ENCODE data around the gene LRP1B.
"Not testable (repeated sequence)": the region's sequence is repeated elsewhere in the genome, so short reads cannot be mapped to it uniquely, and the experiment has no call there.

The LRP1B gene

DNA sequence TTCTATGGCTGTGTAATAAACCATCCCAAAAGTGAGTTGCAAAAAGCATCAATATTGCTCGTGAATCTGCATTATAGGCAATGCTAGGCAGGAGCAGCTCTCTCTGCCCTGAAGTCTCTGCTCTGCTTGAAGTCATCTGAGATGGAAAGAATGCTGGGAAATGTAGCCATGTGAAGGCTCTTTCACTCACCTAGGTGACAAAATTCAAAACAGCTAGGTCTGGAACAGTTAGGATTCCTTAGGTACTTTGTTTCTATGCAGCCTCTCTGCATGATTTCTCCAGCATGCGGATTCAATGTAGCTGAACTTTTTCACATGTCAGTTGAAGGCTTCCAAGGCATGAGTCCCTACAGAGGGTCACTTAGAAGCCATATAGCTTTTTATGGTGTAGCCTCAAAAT lies 1383.7 kb downstream of the LRP1B start:
- no peak for DNase-seq

DNA sequence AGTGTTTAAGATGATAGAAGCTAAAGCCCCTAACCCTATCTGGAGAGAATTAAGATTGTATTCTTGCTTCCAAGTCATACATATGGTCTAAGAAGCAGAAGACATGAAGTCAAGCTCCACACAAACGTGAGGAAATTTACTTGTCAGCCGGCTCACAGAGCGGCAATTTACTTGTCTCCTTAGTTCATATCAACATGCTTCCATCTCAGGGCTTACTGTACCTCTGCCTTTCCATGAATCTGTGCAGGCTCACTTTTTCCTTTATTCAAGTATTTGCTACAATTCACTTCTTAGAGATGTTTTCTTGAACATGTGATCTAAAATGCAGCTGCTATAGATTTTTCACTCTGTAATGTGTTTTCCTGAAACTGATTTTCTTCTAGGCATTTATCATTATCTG lies 1386.4 kb downstream of the LRP1B start:
- DNase-seq = no peak

DNA sequence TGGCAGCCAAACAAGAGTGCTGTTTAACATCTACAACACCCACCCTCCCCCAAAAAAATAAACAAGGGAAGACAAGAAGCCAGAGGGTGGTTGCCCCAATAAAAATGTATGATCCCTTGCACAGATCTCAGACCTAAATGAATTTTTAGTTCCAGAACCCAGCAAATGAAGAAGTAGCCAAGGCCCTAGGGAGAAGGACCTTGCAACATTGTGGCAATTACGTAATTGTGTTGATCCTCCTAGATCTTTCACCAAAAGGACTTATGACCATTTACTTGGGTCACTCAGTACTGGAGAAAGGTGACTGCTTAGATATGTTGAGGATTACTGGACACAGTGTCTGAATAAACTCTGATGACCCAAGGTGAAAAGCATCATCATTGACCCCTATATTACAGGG lies 1393.8 kb downstream of the LRP1B start:
- DNase-seq = no peak

DNA sequence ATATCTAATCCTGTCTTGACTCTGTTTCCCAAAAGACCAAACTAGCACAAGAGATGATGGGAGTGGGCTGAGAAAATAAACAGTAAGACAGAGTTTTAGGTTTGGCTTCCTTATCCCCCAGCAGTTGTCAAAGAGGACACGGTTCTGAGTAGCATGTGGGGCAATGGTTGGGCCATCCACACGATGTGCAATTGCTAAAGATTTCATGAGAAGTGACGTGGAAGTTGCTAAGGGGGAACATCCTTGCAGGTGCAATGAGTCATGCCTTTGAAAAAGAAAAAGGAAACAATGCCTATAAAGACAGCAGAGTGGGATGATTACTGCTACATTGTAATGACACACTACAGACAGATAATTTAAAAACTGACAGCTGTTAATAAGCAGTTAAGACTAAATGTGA lies 1395.8 kb downstream of the LRP1B start:
- no peak for DNase-seq

DNA sequence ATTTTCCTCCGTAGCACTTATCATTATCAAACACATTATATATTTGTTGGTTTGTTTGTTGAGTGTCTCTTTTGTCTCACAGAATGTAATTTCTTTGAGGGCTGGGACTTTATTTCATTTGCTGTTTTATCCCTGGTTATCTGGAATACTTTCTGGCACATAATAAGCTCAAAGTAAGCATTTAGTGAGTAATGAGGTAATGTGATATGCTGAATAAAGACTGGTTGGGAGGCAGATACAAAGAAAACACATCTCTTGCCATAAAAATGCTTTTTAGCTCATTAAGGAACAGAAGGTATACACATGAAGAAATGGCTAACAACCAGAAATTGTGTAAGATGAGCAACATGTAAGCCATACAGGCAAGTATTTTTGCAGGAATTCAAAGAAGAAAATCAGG lies 1411.8 kb downstream of the LRP1B start:
- DNase-seq = no peak

DNA sequence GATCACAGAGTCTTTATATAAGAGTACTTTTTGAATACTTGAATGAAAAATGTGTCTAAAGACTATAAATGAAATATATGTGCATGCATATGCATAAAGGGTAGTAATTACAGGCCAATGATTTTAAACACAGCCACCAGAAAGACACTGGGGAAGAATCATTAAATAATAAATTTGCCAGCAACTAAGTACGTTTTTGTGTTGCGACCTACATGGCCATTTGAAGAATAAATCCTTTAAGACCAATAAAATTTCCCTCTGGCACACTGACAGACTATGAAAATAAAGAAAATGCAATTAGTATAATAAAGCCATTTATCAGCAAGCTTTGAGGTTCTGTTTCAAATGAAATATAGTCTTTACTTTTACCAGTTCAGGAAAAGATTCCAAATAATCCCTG lies 1413.3 kb downstream of the LRP1B start:
- no peak for DNase-seq

DNA sequence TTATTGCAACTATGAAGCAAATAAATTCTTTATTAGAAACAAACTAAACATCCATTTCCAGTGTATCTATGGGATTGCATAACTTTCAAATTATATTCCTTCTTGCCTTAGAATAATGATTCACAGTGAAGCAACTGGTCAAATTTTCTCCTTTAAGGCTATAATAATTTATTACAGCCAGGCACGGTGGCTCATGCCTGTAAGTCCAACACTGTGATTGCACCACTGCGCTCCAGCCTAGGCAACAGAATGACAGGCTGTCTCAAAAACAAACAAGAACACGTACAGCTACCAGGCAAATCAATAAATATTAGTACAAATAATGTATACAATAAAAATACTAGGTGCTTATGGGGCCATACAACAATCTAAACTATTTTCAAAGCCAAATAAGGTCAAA lies 1416.2 kb downstream of the LRP1B start:
- no peak for DNase-seq

DNA sequence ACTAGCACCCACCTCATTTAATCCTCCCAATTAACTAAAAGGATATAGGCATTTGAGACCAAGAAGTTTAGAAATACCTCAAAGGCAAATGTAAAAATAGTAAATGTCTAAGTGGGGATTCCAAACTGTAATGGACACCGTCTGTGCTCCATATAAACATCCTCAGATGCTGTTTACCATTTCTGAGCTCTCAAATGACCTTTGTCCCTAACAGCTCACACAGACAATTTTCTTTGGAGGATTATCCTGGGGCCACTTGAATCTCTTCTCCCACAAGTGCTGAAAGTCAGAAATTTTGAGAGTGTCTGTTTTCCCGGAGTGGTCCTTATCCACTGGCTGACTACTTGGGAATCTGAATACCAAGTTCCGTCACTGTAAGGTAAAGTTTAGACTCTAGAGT lies 1418.9 kb downstream of the LRP1B start:
- DNase-seq = no peak

DNA sequence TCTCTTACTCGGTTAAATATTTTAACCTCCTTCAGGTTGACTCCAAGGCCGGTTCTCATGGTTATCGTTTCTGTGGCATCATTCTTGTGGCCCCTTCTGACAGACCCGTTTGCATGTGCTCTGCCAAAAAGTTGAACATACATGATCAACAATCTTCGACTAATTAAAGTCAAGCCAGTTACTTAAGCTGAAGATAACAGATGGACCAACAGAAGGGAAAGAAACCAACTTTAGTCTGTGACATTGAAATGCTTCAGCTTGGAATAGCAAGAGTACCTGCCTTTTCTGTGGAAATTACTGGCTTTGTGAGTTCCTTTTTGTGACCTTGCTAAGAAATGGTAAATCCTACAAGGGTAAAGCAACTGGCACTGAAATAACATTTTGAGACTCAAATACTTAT lies 1429.1 kb downstream of the LRP1B start:
- no peak for DNase-seq

DNA sequence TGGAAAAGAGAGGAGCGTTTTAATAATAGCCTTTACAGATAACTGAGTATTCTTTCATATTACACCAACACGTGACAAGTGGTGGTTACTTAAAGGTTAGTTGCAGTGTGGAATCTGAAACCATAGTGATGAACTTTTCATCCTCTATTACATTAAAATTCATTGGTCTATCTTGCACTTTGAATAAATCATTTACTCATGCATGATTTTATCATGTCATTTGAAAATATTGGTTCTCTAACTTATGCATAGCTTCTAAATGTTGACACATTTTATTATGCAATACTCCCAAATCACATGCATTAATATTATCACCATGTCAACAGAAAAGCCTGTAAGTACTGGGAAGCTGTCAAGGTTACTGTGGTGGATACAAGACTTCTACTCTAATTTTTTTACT lies 1432.2 kb downstream of the LRP1B start:
- DNase-seq = no peak

DNA sequence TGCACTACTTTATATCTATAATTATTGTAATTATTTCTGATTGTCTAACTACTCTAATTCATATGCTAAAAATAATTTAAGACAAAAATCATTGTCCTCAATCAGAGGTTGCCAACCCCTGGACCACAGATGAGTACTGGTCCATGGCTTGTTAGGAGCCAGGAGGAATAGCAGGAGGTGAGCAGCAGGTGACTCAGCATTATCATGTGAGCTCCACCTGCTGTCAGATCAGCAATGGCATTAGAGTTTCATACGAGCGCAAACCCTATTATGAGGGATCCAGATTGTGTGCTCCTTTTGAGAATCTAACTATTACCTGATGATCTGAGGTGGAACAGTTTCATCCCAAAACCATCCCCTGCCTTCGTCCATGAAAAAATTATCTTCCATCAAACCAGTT lies 1434.4 kb downstream of the LRP1B start:
- DNase-seq = no peak

DNA sequence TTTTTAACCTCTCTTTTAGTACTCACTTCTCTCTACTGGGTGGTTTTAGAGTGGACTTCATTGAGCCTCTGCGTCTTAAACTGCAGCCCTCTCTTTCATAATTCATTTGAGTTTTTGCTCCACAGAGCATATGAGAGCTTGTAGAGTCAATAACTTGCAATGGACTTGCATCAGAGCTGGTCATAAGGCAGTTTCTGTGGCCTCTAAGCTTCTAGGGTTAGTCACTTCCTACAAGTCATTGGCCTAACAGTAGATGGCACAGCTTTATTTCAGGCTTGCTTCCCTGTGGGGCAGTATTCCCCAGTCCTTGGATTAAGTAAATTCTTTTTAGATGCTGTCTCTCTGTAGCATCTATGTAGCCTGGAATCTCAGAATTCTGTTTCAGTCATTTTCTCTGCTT lies 1435.7 kb downstream of the LRP1B start:
- DNase-seq = no peak

DNA sequence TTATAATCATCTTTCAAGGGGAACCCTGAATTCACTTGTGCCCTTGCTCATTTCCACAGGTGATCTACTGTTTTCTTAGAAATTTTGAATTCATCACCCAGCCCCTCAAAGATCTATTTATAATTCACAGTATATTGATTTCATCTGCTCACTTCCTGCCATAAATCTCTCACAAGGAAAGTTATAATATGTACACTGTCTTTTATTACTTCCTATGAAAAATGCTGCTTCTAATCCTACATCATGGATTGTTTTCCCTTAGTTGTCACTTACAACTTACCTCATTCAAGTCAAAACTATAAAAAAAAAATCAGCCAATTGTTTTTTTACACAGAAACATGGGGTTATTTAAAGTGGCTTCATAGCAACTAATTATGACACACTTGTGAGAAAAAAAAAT lies 1443.0 kb downstream of the LRP1B start:
- DNase-seq = no peak

DNA sequence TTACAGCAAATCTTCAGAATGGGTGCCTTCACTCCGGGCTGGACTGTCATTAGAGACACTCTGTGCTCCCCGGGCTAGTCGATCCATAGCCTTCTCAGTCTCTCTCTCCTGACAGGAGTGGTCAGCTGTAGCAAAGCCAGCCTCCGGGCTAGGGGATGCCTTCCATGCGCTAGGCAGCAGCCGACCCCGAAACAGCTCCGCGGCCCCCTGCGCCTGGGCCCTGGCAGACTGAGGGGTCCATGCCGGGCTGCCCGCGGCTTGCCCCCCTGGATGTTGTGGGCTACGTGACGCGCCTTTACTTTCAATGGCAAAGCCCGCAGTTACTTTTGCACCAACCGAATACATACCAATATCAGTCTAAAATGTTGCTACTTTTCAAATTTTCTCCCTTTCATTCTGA lies 1447.2 kb downstream of the LRP1B start:
- no peak for DNase-seq

DNA sequence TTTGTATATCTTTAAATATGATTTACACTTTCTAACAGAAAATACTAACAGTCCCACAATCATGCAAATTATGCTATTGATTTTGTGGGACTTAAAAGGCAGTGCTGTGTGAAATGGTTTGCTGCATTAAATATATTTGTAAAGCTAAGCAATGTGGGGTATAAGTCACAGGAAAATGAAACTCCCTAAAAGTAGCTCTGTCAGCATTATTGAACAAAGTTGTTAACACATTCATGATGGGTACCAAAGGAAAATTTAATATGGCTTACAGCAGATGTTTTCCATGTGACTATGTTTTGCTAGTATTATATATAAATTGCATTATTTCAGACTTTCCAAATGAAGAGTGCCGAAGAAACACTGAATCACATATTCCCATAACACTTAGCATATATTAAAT lies 1450.0 kb downstream of the LRP1B start:
- DNase-seq = no peak

DNA sequence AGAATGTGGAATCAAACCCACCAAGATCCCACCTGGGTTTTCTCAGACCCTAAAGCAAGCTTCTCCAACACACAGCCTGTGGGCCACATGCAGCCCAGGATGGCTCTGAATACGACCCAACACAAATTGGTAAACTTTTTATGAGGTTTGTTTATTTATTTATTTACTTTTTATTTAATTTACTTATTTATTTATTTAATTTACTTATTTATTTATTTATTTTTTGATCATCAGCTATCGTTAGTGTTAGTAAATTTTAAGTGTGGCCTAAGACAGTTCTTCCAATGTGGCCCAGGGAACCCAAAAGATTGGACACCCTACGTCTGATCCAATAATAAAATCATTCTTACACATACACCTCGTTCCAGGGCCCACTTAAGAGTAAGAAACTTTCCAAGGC lies 1451.1 kb downstream of the LRP1B start:
- DNase-seq = no peak

DNA sequence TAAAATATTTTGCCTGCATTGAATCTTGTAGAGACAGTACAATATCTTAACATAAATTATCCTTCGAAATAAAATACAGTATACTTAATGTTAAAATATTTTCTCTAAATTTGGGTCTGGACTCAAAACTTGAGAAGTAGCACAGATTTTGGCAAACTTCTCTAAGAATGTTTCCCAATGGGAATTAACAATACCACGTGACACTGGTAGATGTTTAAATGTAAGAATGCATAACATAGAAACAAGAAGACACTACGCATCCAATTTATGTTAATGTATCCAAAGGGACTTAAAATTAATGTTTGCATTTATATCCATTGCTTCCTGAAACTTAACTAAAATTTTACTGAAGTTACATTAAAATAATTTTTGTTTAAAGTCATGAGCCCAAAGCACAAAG lies 1460.9 kb downstream of the LRP1B start:
- no peak for DNase-seq

DNA sequence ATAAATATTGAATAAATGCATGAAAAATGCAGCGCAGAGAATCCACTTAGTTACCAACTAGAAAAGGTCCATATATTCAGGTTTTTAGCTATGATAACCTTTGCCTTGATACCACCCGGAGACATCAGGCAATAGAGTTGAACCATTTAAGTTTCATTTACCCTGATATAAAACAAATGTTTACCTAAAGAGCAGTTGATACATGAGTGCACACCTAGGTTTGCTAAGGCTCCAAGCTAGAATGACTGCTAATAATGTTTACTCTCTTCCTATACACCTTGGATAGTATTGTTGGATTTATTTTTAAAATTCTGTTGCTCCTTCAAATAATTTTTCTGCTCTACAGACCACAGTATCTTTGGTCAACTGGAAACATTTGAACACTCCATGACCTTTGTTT lies 1463.6 kb downstream of the LRP1B start:
- DNase-seq = no peak

DNA sequence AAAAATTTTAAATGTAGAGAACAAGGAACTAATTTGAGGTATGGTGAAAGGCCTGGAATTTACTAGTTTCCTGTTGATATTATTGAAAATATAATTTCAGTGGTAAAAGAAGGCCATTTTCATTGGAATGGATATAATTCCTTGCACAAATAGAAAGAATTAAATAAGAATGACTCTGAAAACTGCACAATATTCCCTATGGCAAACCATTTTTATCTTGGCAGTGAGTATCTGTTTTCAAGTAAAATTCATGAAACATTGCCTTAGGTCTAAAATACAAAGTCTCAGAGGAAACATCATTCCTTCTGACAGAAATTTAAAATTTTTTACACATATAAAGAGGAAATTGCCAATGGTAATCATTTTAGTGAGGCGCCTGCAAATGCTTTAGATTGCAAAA lies 1468.3 kb downstream of the LRP1B start:
- no peak for DNase-seq

DNA sequence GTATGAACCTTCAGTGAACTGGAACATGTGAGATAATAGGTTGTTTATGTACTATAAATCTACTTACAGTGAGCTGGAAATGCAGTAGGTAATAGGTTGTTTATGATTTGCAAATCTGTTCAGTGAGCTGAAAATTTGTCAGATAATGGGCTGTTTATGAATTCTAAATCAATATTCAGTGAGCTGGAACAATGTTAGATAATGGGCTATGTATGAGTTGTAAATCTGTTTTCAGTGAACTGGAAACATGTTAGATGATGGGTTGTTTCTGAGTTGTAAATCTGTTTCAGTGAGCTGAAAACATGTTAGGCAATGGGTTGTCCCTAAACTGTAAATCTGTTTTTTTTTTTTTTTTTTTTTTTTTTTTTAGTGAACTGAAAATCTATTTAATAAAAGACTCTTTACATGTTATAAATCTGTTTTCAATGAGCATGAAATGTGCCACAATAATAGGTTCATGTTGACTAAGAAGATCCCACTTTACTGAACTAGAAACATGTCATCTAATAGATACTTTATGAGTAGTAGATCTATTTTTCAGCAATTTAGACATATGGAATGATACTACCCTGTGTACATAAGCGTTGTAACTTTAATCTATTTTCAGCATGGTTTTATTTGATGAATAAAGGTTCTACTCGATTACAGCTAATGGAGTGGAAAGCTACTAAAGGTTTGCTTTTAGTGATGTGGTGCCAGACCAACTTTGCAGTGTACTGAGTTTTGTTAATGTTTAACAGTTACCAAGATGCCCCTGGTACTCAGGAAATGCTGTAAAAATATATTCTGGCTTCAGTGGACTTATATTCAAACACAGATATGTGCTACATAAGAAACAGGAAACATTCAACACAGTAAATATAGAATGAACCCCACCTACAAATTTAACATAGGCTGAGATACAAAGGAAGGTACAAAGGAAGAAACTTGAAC lies 1471.8 kb downstream of the LRP1B start:
- DNase-seq = no peak

DNA sequence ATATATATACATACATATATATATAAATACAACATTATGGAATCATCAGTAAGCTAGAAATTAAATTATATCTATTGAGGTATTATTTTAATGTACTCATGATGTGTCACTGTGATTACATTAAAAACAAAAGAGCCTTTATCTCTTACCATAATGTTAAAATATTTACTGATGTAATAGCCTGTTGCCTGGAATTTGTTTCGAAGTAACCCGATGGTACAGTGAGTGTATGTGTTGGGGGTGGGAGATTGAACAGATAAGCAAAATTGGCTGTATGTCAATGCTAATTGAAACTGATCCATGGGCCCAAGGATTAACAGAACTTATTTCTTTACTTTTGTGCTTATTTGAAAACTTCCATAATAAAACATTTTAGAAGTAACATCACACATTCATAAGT lies 1473.2 kb downstream of the LRP1B start:
- DNase-seq = no peak

DNA sequence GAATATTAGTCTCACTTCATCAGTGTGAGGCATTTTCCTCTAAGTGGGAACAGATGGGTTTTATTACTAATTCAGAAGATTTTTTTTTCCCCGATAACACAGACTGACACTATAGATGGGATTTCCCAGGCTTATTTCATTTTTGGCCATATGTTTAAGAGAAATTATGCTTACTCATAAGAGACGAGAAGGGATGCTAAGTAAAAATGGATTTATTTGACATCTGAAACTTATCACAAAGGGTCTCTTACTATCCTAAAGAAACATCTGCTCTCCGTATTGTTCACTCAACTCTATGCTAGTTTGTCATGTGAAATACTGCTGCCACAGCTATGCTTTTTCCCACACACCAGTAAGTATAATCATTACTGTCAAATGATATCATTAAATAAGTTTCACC lies 1476.3 kb downstream of the LRP1B start:
- DNase-seq = no peak

DNA sequence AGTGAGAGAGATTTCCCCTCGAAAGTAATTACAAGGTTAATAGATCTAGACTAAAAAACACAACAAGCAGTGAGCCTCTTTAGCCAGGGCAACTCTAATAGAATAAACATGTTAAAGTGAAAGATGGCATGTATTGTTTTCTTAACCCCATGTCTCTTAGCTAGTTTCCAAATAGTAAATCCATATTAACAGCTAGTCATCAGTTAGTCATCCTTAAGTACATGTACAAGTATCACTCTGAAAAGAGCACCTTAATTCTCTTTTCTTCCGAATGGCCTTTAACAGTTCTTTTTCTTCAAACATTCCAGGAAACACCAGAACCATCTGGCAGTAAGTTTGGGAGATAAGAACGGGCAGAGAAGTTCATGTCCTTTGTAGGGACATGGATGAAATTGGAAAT lies 1480.0 kb downstream of the LRP1B start:
- no peak for DNase-seq

DNA sequence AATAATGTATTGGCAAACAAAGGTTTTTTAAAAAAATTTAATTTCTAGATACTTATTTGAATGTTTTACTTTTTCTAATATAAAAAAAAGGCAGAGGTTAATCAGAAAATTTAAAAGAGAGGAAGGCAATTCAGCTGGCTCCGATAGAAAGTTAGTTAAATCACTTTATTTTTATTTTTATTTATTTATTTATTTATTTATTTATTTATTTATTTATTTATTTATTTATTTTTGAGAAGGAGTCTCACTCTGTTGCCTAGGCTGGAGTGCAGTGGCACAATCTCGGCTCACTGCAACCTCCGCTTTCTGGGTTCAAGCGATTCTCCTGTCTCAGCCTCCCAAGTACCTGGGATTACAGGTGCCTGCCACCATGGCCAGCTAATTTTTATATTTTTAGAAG lies 1480.7 kb downstream of the LRP1B start:
- DNase-seq = not testable (repeated sequence)

DNA sequence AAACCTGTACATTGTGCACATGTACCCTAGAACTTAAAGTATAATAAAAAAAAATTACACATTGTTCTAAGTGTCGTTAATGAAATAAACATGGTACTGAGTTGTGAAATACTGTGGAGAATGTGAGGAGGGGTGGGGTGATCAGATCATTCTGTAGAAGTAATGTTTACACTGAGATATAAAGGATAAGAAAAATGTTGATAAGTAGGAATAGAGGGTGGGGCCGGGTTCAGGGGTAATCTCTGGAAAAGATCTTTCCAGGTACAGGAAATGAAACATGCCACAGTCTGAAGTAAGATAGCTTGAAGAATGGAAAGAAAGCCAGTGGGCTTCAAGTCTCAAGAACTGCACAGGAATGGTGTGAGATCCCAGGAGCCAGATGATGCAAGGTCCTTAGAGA lies 1482.4 kb downstream of the LRP1B start:
- no peak for DNase-seq
